Measurements from ENCODE around the gene KIF6. TPM values are rescaled to one million over a fixed set of nuclear protein-coding genes. Genes with fewer than 3 reads are reported as not detected.

Gene KIF6
- total and polyA plus RNA-seq, 2 of the 8 experiments (the other 6 are each of a cell fraction or from before 2014, with no cell fraction given) = 0.53 to 0.65 TPM

- WGBS, 2 experiments (ENCODE audit: extremely low coverage in 1 of 2, insufficient coverage in 1 of 2, insufficient read length in 1 of 2, insufficient replicate concordance in 2 of 2, low coverage in 1 of 2, low lambda C conversion rate in 2 of 2, missing lambda C conversion rate in 1 of 2) = 90% methylated on average over 6 of the region's 7 CpGs; no CpG with 5 or more reads in 1 of the 2 experiments
- DNase-seq (ENCODE audit: low read depth in 1 of 2, low spot score in 2 of 2) (no peak), FAIRE-seq (no peak)
- Histone ChIP-seq H2AK5ac (ENCODE audit: low read depth, low read length) (no peak overlapping the region), H3K4me1 (replicated peaks in 1 of 4; ENCODE audit: control insufficient read depth in 3 of 4, insufficient read depth in 4 of 4, low read length in 3 of 4) (no peaks in the 10 kb centered on the region), H3K9me3 (ENCODE audit: insufficient read depth in 2 of 2, low read depth in 1 of 2, low read length in 1 of 2) (no peaks in the 10 kb centered on the region), H3K23me2 (ENCODE audit: low read depth, low read length) (no peaks in the 10 kb centered on the region), H2AFZ (ENCODE audit: low read length) (no peak overlapping the region), H3K4me3 (ENCODE audit: extremely low read depth in 1 of 4, insufficient read depth in 2 of 4, low read depth in 3 of 4, low read length in 4 of 4) (no peak overlapping the region), H3K9ac (replicated peaks in 1 of 4; ENCODE audit: extremely low read depth in 1 of 4, low read depth in 3 of 4, low read length in 3 of 4) (no peak overlapping the region), H3K4ac (replicated peaks; ENCODE audit: insufficient read length, low read depth, low read length) (no peak overlapping the region), H3K79me2 (ENCODE audit: control insufficient read depth in 1 of 2, insufficient read depth in 2 of 2, low read length in 2 of 2) (no peaks in the 10 kb centered on the region), H2BK12ac (ENCODE audit: low read depth, low read length) (no peak overlapping the region), H3K27me3 (replicated peaks in 1 of 4; ENCODE audit: control insufficient read depth in 3 of 4, extremely low read depth in 1 of 4, insufficient read depth in 3 of 4, low read length in 3 of 4) (peaks cover 0 to 1% (median 0%) of the 10 kb centered on the region in 4 experiments; a peak in 2 of 7 replicates), H3K79me1 (ENCODE audit: low read depth, low read length) (no peaks in the 10 kb centered on the region), H3K27ac (ENCODE audit: low read depth, low read length) (no peak overlapping the region), H3K4me2 (ENCODE audit: insufficient read depth in 1 of 2, low read depth in 2 of 2, low read length in 2 of 2) (no peak overlapping the region), H2BK15ac (ENCODE audit: low read length) (no peak overlapping the region), H3K23ac (ENCODE audit: insufficient read length) (no peak overlapping the region), H3K56ac (replicated peaks; ENCODE audit: insufficient read length, low read depth, low read length) (no peak overlapping the region), H4K91ac (replicated peaks; ENCODE audit: insufficient read length, low read length) (no peak overlapping the region), H3K14ac (ENCODE audit: insufficient read length) (no peak overlapping the region), H3K36me3 (ENCODE audit: control insufficient read depth in 2 of 4, insufficient read depth in 4 of 4, low read length in 3 of 4) (no peaks in the 10 kb centered on the region), H2BK20ac (ENCODE audit: low read length) (no peak overlapping the region), H4K5ac (ENCODE audit: insufficient read length, low read depth, low read length) (no peak overlapping the region), H2BK5ac (ENCODE audit: low read depth, low read length) (no peak overlapping the region), H3K18ac (ENCODE audit: extremely low read depth, low read length) (no peak overlapping the region), H4K8ac (ENCODE audit: extremely low read depth, insufficient read depth, low read length) (no peak overlapping the region), H4K20me1 (replicated peaks in 1 of 2; ENCODE audit: control insufficient read depth in 1 of 2, insufficient read depth in 2 of 2, low read length in 2 of 2) (no peaks in the 10 kb centered on the region), H2BK120ac (replicated peaks; ENCODE audit: low read depth, low read length) (no peak overlapping the region)
- POLR2A ChIA-PET (ENCODE audit: partially characterized antibody) = interaction anchor here (0.8 kb wide), 1 partner anchor 9 kb away, joined by 4 read pairs; no protein-coding TSS in a partner anchor
- TF ChIP-seq RXRA (IDR thresholded peaks at IDR 0.05; ENCODE audit: insufficient read depth, low read depth, low read length) (no peak), POLR2A (IDR thresholded peaks at IDR 0.05; ENCODE audit: control extremely low read depth in 1 of 2, low read depth in 2 of 2, low read length in 2 of 2) (no peak), MAFK (IDR thresholded peaks at IDR 0.05; ENCODE audit: low read depth, low read length) (no peak), GTF2F1 (IDR thresholded peaks at IDR 0.05; ENCODE audit: borderline replicate concordance, low read depth, low read length) (no peak), TAF7 (optimal IDR thresholded peaks at IDR 0.05; ENCODE audit: borderline replicate concordance, low read depth, low read length) (no peak), RFX5 (IDR thresholded peaks at IDR 0.05; ENCODE audit: borderline replicate concordance, low read depth, low read length) (no peak), KDM1A (IDR thresholded peaks at IDR 0.05; ENCODE audit: borderline replicate concordance, low read length) (no peak), SAP30 (IDR thresholded peaks at IDR 0.05; ENCODE audit: insufficient read depth, insufficient replicate concordance, low read length) (no peak), SP4 (IDR thresholded peaks at IDR 0.05; ENCODE audit: low read length) (no peak), SIN3A (conservative IDR thresholded peaks at IDR 0.05 in 1 of 2, IDR thresholded peaks at IDR 0.05 in 1 of 2; ENCODE audit: low read depth in 1 of 2, low read length in 2 of 2) (no peak)
- CTCF ChIA-PET (ENCODE audit: partially characterized antibody) = interaction anchor here (1.0 kb wide), 1 partner anchor 602 kb away, joined by 3 read pairs; no protein-coding TSS in a partner anchor
These were observed 150.2 kb downstream of the KIF6 start for GRCh38 chr6:39574991-39575390.

Measured in H1 (cell line).